DND-41 (cell line): ENCODE measurements around the gene NOD2.

Experiments used
- ATAC-seq: fragments of 200-7000 bp; cut with Tn5 transposase; 3 replicates; pipeline ENCODE4 v1.9.1; 2021; ENCODE audit warnings: low read depth; ENCODE audit not compliant: insufficient read depth
- DNase-seq: peaks from one replicate; pipeline ENCODE4 v3.0.0-alpha.2; 2020
- H2AFZ ChIP-seq: 2 replicates; pipeline ENCODE4 v1.6.0; 2012; ENCODE audit warnings: low read depth, low read length
- H3K27ac ChIP-seq: 2 replicates; pipeline ENCODE4 v1.5.1; 2012; ENCODE audit warnings: low read length, inconsistent platforms
- H3K27me3 ChIP-seq: fragments of 200-600 bp; sonication (generic); 2 replicates; pipeline ENCODE4 v1.6.0; 2012; ENCODE audit warnings: low read length, mild to moderate bottlenecking, inconsistent platforms; ENCODE audit not compliant: insufficient read depth, poor library complexity
- H3K36me3 ChIP-seq: 2 replicates; pipeline ENCODE4 v1.5.1; 2012; ENCODE audit warnings: low read length, inconsistent platforms; ENCODE audit not compliant: insufficient read depth
- H3K4me1 ChIP-seq: 2 replicates; pipeline ENCODE4 v1.5.1; 2012; ENCODE audit warnings: mild to moderate bottlenecking, low read length; ENCODE audit not compliant: insufficient read depth
- H3K4me2 ChIP-seq: 2 replicates; pipeline ENCODE4 v1.6.0; 2012; ENCODE audit warnings: mild to moderate bottlenecking, moderate library complexity, low read length, inconsistent platforms; ENCODE audit not compliant: insufficient read depth
- H3K4me3 ChIP-seq, 2 experiments: fragments of 200-600 bp in 1 of 2; shearing (Covaris generic) in 1 of 2; 2 replicates each; pipeline ENCODE4 v1.5.1; 2012 to 2016; ENCODE audit warnings: inconsistent platforms in 2 of 2, low read length in 2 of 2, mild to moderate bottlenecking in 2 of 2, low read depth in 1 of 2, moderate library complexity in 1 of 2
- H3K79me2 ChIP-seq: 2 replicates; pipeline ENCODE4 v1.6.0; 2012; ENCODE audit warnings: low read length, inconsistent platforms; ENCODE audit not compliant: insufficient read depth
- H3K9ac ChIP-seq: 2 replicates; pipeline ENCODE4 v1.6.0; 2012; ENCODE audit warnings: low read depth, mild to moderate bottlenecking, inconsistent platforms, low read length, moderate library complexity
- H3K9me3 ChIP-seq: 2 replicates; pipeline ENCODE4 v1.5.1; 2012; ENCODE audit warnings: low read length, moderate library complexity, mild to moderate bottlenecking, inconsistent platforms; ENCODE audit not compliant: insufficient read depth, severe bottlenecking
- H4K20me1 ChIP-seq: 2 replicates; pipeline ENCODE4 v1.6.0; 2012; ENCODE audit warnings: low read length; ENCODE audit not compliant: insufficient read depth
- CTCF ChIP-seq: IDR thresholded peaks from 2 replicates; pipeline ENCODE4 v1.5.1; 2012; ENCODE audit warnings: borderline replicate concordance, low read length, moderate library complexity, mild to moderate bottlenecking; ENCODE audit not compliant: poor library complexity, severe bottlenecking; ENCODE audit errors: extremely low read depth
- EZH2 ChIP-seq: IDR thresholded peaks from 3 replicates; pipeline ENCODE4 v1.6.1; 2012; ENCODE audit warnings: borderline replicate concordance, low read depth, mild to moderate bottlenecking, moderate library complexity, low read length, inconsistent platforms; ENCODE audit not compliant: severe bottlenecking

NOD2 gene

DNA sequence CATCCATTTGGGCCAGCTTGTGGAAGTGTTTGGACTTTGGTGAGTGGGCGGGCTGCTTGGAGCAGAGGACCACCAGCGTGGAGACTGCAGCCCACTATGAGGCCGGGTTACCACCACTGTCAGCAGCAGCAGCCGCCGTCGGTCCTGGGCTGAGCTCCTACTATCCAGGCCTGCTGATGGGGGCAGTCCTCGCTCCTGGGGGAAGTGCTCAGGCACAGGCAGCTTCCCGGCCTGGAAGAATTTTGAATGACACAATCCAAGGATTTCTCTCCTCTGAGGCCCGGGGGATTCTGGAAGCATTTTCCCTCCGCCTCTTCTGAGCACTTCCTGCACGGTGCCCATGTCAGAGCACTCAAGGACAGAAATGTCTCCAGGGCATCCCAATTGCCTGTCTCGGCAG lies 5.3 kb upstream of the NOD2 start:
- ATAC-seq: no peak
- TF ChIP-seq CTCF (no peak), EZH2 (no peak)
- Histone ChIP-seq H2AFZ (no peak overlapping the region), H4K20me1 (no peaks in the 10 kb centered on the region), H3K27ac (no peak overlapping the region), H3K36me3 (no peaks in the 10 kb centered on the region), H3K9me3 (no peaks in the 10 kb centered on the region), H3K9ac (no peak overlapping the region), H3K79me2 (no peaks in the 10 kb centered on the region), H3K4me2 (no peak overlapping the region), H3K4me1 (peaks cover 29% of the 10 kb centered on the region), H3K4me3 (no peak overlapping the region), H3K27me3 (no peaks in the 10 kb centered on the region)
- no peak for DNase-seq

DNA sequence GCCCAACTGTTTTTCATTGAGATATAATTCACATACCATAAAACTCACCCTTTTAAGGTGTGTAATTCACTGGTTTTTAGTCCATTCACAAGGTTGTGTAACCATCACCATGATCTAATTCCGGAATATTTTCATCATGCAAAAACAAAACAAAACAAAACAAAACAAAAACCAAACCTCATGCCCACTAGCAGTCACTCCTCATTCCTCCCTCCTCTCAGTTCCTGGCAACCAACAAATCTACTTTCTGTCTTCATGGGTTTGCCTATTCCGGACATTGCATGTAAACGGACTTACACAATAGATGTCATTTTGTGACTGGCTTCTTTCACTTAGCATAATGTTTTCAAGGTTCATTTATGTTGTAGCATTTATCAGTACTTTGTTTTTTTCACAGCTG lies 4.5 kb upstream of the NOD2 start:
- H3K4me3 ChIP-seq: no peak overlapping the region
- no peaks in the 10 kb centered on the region for H3K79me2 ChIP-seq
- H3K27me3 ChIP-seq: no peaks in the 10 kb centered on the region
- H3K4me2 ChIP-seq: no peak overlapping the region
- no peak overlapping the region for H2AFZ ChIP-seq
- no peaks in the 10 kb centered on the region for H4K20me1 ChIP-seq
- no peak overlapping the region for H3K27ac ChIP-seq
- no peaks in the 10 kb centered on the region for H3K36me3 ChIP-seq
- TF ChIP-seq CTCF (no peak), EZH2 (no peak)
- H3K4me1 ChIP-seq: peaks cover 21% of the 10 kb centered on the region
- DNase-seq: no peak
- no peak for ATAC-seq
- H3K9ac ChIP-seq: no peak overlapping the region
- H3K9me3 ChIP-seq: no peaks in the 10 kb centered on the region

DNA sequence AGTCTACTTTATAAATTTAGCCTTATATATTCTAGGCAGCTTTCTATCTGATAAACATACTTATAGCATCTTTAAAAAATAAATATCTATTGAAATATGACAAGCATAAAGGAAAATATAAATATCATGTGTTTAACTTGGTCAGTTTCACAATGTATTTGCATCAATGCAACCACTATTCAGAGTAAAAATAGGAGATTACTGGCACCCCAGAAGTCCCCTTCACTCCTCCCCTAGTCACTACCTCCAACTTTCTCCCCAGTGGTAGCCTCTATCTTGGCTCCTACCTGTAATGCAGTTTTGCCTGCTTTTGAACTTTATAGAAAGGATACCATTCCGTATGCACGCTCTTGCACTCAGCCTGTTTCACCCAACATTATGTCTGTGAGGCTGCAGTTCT lies 3.2 kb upstream of the NOD2 start:
- no peak overlapping the region for H3K4me2 ChIP-seq
- H3K4me1 ChIP-seq: peaks cover 8% of the 10 kb centered on the region
- no peaks in the 10 kb centered on the region for H3K27me3 ChIP-seq

More for the DNA sequence above, 3.2 kb upstream of the NOD2 start:
- no peak overlapping the region for H3K4me3 ChIP-seq
- DNase-seq: no peak
- no peak overlapping the region for H3K9ac ChIP-seq
- H2AFZ ChIP-seq: no peak overlapping the region
- H4K20me1 ChIP-seq: no peaks in the 10 kb centered on the region
- no peak for TF ChIP-seq CTCF
- TF ChIP-seq EZH2: no peak
- no peaks in the 10 kb centered on the region for H3K79me2 ChIP-seq
- no peak for ATAC-seq
- no peaks in the 10 kb centered on the region for H3K9me3 ChIP-seq
- no peak overlapping the region for H3K27ac ChIP-seq
- H3K36me3 ChIP-seq: no peaks in the 10 kb centered on the region
